T-helper 22 cell (primary cell): Measurements from ENCODE around the gene NGDN.
"Not testable (repeated sequence)": the region's sequence is repeated elsewhere in the genome, so short reads cannot be mapped to it uniquely, and the experiment has no call there.

Experiments
- DNase-seq: peaks from one replicate; pipeline ENCODE4 v3.0.0-alpha.2; 2020; ENCODE audit warnings: low read depth

The NGDN gene

GRCh38 chr14:23469127-23469905 lies at the start of gene NGDN:
NGDN (plus strand) TSS chr14:23469703; CDS start chr14:23469716, 13 bp downstream.
- DNase-seq = peak; percentile 88

GRCh38 chr14:23421594-23421993 lies 47.9 kb upstream of the NGDN start:
- DNase-seq = no peak

- no peak for DNase-seq
Measured at GRCh38 chr14:23423657-23424056, 45.8 kb upstream of the NGDN start.

GRCh38 chr14:23425169-23425568 lies 44.3 kb upstream of the NGDN start:
- no peak for DNase-seq

- DNase-seq = not testable (repeated sequence)
Measured at GRCh38 chr14:23425798-23426197, 43.7 kb upstream of the NGDN start.

- no peak for DNase-seq
Measured at GRCh38 chr14:23428686-23429495, 40.6 kb upstream of the NGDN start.

GRCh38 chr14:23430016-23430722 lies 39.3 kb upstream of the NGDN start:
- DNase-seq = no peak

- no peak for DNase-seq
Measured at GRCh38 chr14:23430723-23431085, 38.8 kb upstream of the NGDN start.

- no peak for DNase-seq
Measured at GRCh38 chr14:23431486-23431885, 38.0 kb upstream of the NGDN start.

GRCh38 chr14:23432102-23432925 lies 37.2 kb upstream of the NGDN start:
- DNase-seq = no peak

- DNase-seq = no peak
Measured at GRCh38 chr14:23432946-23433345, 36.6 kb upstream of the NGDN start.

GRCh38 chr14:23433457-23433856 lies 36.0 kb upstream of the NGDN start:
- no peak for DNase-seq

- no peak for DNase-seq
Measured at GRCh38 chr14:23434488-23435222, 34.8 kb upstream of the NGDN start.

- no peak for DNase-seq
Measured at GRCh38 chr14:23435543-23436326, 33.8 kb upstream of the NGDN start, which contains the start of gene MYH7. MYH7 (minus strand) TSS chr14:23435660; CDS start chr14:23433732, 1,928 bp downstream.

- DNase-seq = no peak
Measured at GRCh38 chr14:23436327-23437132, 33.0 kb upstream of the NGDN start.

GRCh38 chr14:23437133-23438100 lies 32.1 kb upstream of the NGDN start:
- no peak for DNase-seq

- DNase-seq = no peak
Measured at GRCh38 chr14:23438101-23438971, 31.2 kb upstream of the NGDN start.
